ENCODE measurements around the gene TMEM14A.
"Not testable (repeated sequence)": the region's sequence is repeated elsewhere in the genome, so short reads cannot be mapped to it uniquely, and the experiment has no call there.

TMEM14A gene

GRCh38 chr6:52654007-52654406 is 16.9 kb upstream of the TMEM14A start:
- WGBS, 2 donors (ENCODE audit: extremely low coverage in 2 of 2, insufficient read length in 2 of 2, insufficient replicate concordance in 1 of 2), result no CpG with 5 or more reads among the region's 1 CpG
- H2BK120ac ChIP-seq (ENCODE audit: low read depth, low read length), result no peak overlapping the region

GRCh38 chr6:52654592-52654991 is 16.3 kb upstream of the TMEM14A start:
- Histone ChIP-seq H2AFZ (ENCODE audit: low read length) (no peak overlapping the region), H2BK120ac (ENCODE audit: low read depth, low read length) (no peak overlapping the region), H4K8ac (ENCODE audit: low read depth, low read length) (no peak overlapping the region), H3K27me3 (ENCODE audit: control insufficient read depth in 3 of 3, insufficient read depth in 3 of 3, low read depth in 1 of 3, low read length in 3 of 3) (peaks cover 0 to 5% (median 0%) of the 10 kb centered on the region in 3 experiments), H4K91ac (ENCODE audit: low read depth, low read length, poor library complexity) (no peak overlapping the region), H3K79me1 (ENCODE audit: low read depth, low read length) (no peaks in the 10 kb centered on the region), H3K18ac (ENCODE audit: low read length) (no peak overlapping the region), H3K4me1 (ENCODE audit: control insufficient read depth in 2 of 2, insufficient read depth in 1 of 2, low read depth in 1 of 2, low read length in 2 of 2) (peaks cover 0 to 8% of the 10 kb centered on the region in 2 donors), H3K4me3 (ENCODE audit: low read length in 2 of 2) (no peak overlapping the region), H3K14ac (ENCODE audit: low read length) (no peak overlapping the region), H2BK15ac (ENCODE audit: low read length) (no peak overlapping the region), H3K23ac (ENCODE audit: low read depth, low read length, poor library complexity) (no peak overlapping the region), H2BK12ac (ENCODE audit: low read length) (no peak overlapping the region), H3K9ac (ENCODE audit: low read depth, low read length, poor library complexity) (no peak overlapping the region), H3K9me3 (replicated peaks in 1 of 2; ENCODE audit: control insufficient read depth in 2 of 2, insufficient read depth in 1 of 2, low read depth in 1 of 2, low read length in 2 of 2) (peaks cover 0 to 5% of the 10 kb centered on the region in 2 donors), H3K4ac (ENCODE audit: low read length) (no peak overlapping the region), H2BK5ac (ENCODE audit: low read length) (no peak overlapping the region), H3K36me3 (replicated peaks in 1 of 2; ENCODE audit: control insufficient read depth in 2 of 2, insufficient read depth in 2 of 2, low read length in 2 of 2) (no peaks in the 10 kb centered on the region), H2AK5ac (ENCODE audit: low read depth, low read length) (no peak overlapping the region), H3K4me2 (ENCODE audit: insufficient read depth, low read length, poor library complexity, severe bottlenecking) (no peak overlapping the region), H3K27ac (replicated peaks; ENCODE audit: low read length) (no peak overlapping the region)
- no CpG with 5 or more reads among the region's 4 CpGs for WGBS, 2 donors (ENCODE audit: extremely low coverage in 2 of 2, insufficient read length in 2 of 2, insufficient replicate concordance in 1 of 2)
- DNase-seq (ENCODE audit: low spot score), result no peak

More at GRCh38 chr6:52654007-52654406, 16.9 kb upstream of the TMEM14A start:
- Histone ChIP-seq H2BK12ac (ENCODE audit: low read length) (no peak overlapping the region), H2AFZ (ENCODE audit: low read length) (no peak overlapping the region), H3K36me3 (replicated peaks in 1 of 2; ENCODE audit: control insufficient read depth in 2 of 2, insufficient read depth in 2 of 2, low read length in 2 of 2) (no peaks in the 10 kb centered on the region), H2AK5ac (ENCODE audit: low read depth, low read length) (no peak overlapping the region), H3K4me2 (ENCODE audit: insufficient read depth, low read length, poor library complexity, severe bottlenecking) (no peak overlapping the region), H4K91ac (ENCODE audit: low read depth, low read length, poor library complexity) (no peak overlapping the region), H3K9me3 (replicated peaks in 1 of 2; ENCODE audit: control insufficient read depth in 2 of 2, insufficient read depth in 1 of 2, low read depth in 1 of 2, low read length in 2 of 2) (peaks cover 0 to 5% of the 10 kb centered on the region in 2 donors), H3K18ac (ENCODE audit: low read length) (no peak overlapping the region), H3K4me1 (ENCODE audit: control insufficient read depth in 2 of 2, insufficient read depth in 1 of 2, low read depth in 1 of 2, low read length in 2 of 2) (peaks cover 0 to 11% of the 10 kb centered on the region in 2 donors), H2BK15ac (ENCODE audit: low read length) (no peak overlapping the region), H3K79me1 (ENCODE audit: low read depth, low read length) (no peaks in the 10 kb centered on the region), H3K4me3 (ENCODE audit: low read length in 2 of 2) (no peak overlapping the region), H3K27ac (replicated peaks; ENCODE audit: low read length) (no peak overlapping the region), H2BK5ac (ENCODE audit: low read length) (no peak overlapping the region), H3K9ac (ENCODE audit: low read depth, low read length, poor library complexity) (no peak overlapping the region), H3K14ac (ENCODE audit: low read length) (no peak overlapping the region), H3K23ac (ENCODE audit: low read depth, low read length, poor library complexity) (no peak overlapping the region), H4K8ac (ENCODE audit: low read depth, low read length) (no peak overlapping the region), H3K27me3 (ENCODE audit: control insufficient read depth in 3 of 3, insufficient read depth in 3 of 3, low read depth in 1 of 3, low read length in 3 of 3) (peaks cover 0 to 5% (median 0%) of the 10 kb centered on the region in 3 experiments), H3K4ac (ENCODE audit: low read length) (no peak overlapping the region)
- DNase-seq (ENCODE audit: low spot score), result no peak

- not testable (repeated sequence) for H3K4me3 ChIP-seq (ENCODE audit: low read length in 2 of 2); H3K4me1 ChIP-seq (ENCODE audit: control insufficient read depth in 2 of 2, insufficient read depth in 1 of 2, low read depth in 1 of 2, low read length in 2 of 2); H3K4me2 ChIP-seq (ENCODE audit: insufficient read depth, low read length, poor library complexity, severe bottlenecking); H3K36me3 ChIP-seq (replicated peaks in 1 of 2; ENCODE audit: control insufficient read depth in 2 of 2, insufficient read depth in 2 of 2, low read length in 2 of 2); H3K4ac ChIP-seq (ENCODE audit: low read length); H3K14ac ChIP-seq (ENCODE audit: low read length); H4K91ac ChIP-seq (ENCODE audit: low read depth, low read length, poor library complexity); H2BK12ac ChIP-seq (ENCODE audit: low read length); H2BK15ac ChIP-seq (ENCODE audit: low read length); H2BK5ac ChIP-seq (ENCODE audit: low read length); H3K27me3 ChIP-seq (ENCODE audit: control insufficient read depth in 3 of 3, insufficient read depth in 3 of 3, low read depth in 1 of 3, low read length in 3 of 3); H2BK120ac ChIP-seq (ENCODE audit: low read depth, low read length); H3K23ac ChIP-seq (ENCODE audit: low read depth, low read length, poor library complexity); H2AK5ac ChIP-seq (ENCODE audit: low read depth, low read length); H3K79me1 ChIP-seq (ENCODE audit: low read depth, low read length); H4K8ac ChIP-seq (ENCODE audit: low read depth, low read length); DNase-seq (ENCODE audit: low spot score); H2AFZ ChIP-seq (ENCODE audit: low read length); H3K9me3 ChIP-seq (replicated peaks in 1 of 2; ENCODE audit: control insufficient read depth in 2 of 2, insufficient read depth in 1 of 2, low read depth in 1 of 2, low read length in 2 of 2); H3K18ac ChIP-seq (ENCODE audit: low read length); H3K9ac ChIP-seq (ENCODE audit: low read depth, low read length, poor library complexity); H3K27ac ChIP-seq (replicated peaks; ENCODE audit: low read length)
- WGBS, 2 donors (ENCODE audit: extremely low coverage in 2 of 2, insufficient read length in 2 of 2, insufficient replicate concordance in 1 of 2), result no CpG with 5 or more reads among the region's 33 CpGs
These were observed 15.0 kb upstream of the TMEM14A start for GRCh38 chr6:52655941-52656340.

GRCh38 chr6:52657870-52658269 is 13.0 kb upstream of the TMEM14A start:
- Histone ChIP-seq H4K8ac (ENCODE audit: low read depth, low read length) (no peak overlapping the region), H3K36me3 (replicated peaks in 1 of 2; ENCODE audit: control insufficient read depth in 2 of 2, insufficient read depth in 2 of 2, low read length in 2 of 2) (no peaks in the 10 kb centered on the region), H3K14ac (ENCODE audit: low read length) (no peak overlapping the region), H3K4me3 (ENCODE audit: low read length in 2 of 2) (no peak overlapping the region), H4K91ac (ENCODE audit: low read depth, low read length, poor library complexity) (no peak overlapping the region), H3K4me2 (ENCODE audit: insufficient read depth, low read length, poor library complexity, severe bottlenecking) (no peak overlapping the region), H3K27ac (replicated peaks; ENCODE audit: low read length) (no peak overlapping the region), H2BK15ac (ENCODE audit: low read length) (no peak overlapping the region), H2AK5ac (ENCODE audit: low read depth, low read length) (no peak overlapping the region), H3K9me3 (replicated peaks in 1 of 2; ENCODE audit: control insufficient read depth in 2 of 2, insufficient read depth in 1 of 2, low read depth in 1 of 2, low read length in 2 of 2) (peaks cover 0 to 5% of the 10 kb centered on the region in 2 donors), H2BK12ac (ENCODE audit: low read length) (no peak overlapping the region), H3K27me3 (ENCODE audit: control insufficient read depth in 3 of 3, insufficient read depth in 3 of 3, low read depth in 1 of 3, low read length in 3 of 3) (peaks cover 0 to 3% (median 0%) of the 10 kb centered on the region in 3 experiments), H3K4me1 (ENCODE audit: control insufficient read depth in 2 of 2, insufficient read depth in 1 of 2, low read depth in 1 of 2, low read length in 2 of 2) (no peaks in the 10 kb centered on the region), H3K18ac (ENCODE audit: low read length) (no peak overlapping the region), H2BK120ac (ENCODE audit: low read depth, low read length) (no peak overlapping the region), H3K23ac (ENCODE audit: low read depth, low read length, poor library complexity) (no peak overlapping the region), H2AFZ (ENCODE audit: low read length) (no peak overlapping the region), H3K4ac (ENCODE audit: low read length) (no peak overlapping the region), H3K9ac (ENCODE audit: low read depth, low read length, poor library complexity) (no peak overlapping the region), H2BK5ac (ENCODE audit: low read length) (no peak overlapping the region), H3K79me1 (ENCODE audit: low read depth, low read length) (no peaks in the 10 kb centered on the region)
- no peak for DNase-seq (ENCODE audit: low spot score)
- no CpG with 5 or more reads among the region's 4 CpGs for WGBS, 2 donors (ENCODE audit: extremely low coverage in 2 of 2, insufficient read length in 2 of 2, insufficient replicate concordance in 1 of 2)

Measured in neuronal stem cell (in vitro differentiated cells).